HG02571 (cell line): ENCODE data around the gene TTC34.
A peak's percentile ranks its signal among the peaks of the same experiment; 100 is the strongest.

Experiments
- ATAC-seq: cut with Tn5 transposase; IDR thresholded peaks from one replicate; pipeline ENCODE4 v1.9.1; 2021; ENCODE audit warnings: mild to moderate bottlenecking, moderate library complexity; ENCODE audit not compliant: unreplicated experiment

The TTC34 gene

DNA sequence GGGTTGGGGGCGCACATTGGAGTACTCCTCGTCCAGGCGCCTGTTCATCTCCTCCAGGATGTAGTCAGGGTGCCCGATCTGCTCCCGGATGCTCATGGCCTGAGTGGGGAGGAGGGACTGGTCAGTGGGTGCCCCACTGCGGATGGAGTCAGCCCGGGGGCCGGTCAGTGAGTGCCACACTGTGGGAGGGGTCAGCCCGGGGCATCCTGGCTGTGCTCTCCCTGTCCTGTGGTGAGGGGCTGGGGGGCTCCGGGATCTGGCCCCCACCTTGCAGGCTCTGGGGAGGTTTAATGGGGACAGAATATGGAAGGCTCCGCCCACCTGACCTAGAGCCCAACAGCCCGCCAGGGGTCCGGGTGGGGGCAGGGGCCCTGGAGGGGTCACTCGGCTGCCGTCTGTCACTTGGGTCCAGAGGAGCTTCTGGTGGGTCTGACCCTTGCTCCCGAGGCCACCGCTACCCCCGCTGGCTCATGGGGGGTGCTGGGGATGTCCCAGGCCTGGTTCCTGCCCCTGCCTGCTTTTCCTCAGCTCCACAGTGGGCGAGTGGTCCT lies 206.2 kb downstream of the TTC34 start:
- ATAC-seq, result no peak

DNA sequence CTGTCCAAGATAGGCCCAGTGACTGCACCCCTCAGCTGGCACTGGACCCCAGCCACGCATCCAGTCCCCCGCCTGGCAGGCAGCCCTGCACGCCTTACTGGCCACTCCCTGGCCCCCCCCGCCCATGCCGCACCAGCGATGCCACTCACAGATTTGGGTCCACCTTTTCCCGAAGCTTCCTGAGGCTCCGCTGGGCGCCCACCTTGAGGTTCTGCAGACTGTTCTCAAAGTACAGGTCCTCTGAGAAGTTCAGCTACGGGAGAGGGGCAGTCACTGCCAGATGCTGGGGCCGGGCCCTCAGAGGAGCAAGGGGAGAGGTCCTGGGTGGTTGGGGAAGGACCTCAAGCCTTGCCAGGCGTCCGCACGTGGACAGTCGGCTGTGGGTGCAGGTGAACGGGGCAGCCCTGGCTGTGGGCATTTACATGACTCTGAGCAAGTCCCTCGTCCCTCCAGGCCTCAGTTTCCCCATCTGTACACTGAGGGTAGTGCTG lies 206.8 kb downstream of the TTC34 start:
- no peak for ATAC-seq

DNA sequence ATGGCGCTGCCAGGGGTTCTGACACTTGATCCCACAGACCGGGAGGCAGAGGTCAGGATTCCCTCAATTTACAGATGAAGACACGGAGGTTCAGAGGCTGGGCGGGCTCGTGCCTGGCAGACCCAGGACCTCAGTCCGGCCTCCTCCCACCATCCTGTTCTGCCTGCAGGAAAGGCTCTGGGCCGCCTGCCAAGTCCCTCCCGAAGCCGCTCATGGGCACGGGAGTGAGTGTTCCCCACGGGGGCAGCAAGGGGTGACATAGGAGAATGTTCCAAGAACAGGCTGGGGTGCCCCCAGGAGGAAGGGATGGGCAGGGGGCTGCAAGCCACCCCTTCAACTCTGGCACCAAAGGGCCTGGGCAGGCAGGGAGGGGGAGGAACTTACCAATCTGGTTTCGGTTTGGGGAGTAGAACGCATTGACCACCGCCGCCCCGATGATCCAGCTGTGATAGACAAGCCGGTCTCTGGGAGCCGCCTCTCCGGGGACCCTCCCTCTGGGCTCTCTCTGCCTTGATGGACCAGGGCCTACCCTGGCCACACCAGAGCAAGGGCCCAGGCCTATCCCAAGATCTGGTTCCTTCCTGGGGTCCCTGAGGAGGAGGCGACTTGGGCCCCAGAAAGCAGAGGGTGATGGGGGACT lies 207.4 kb downstream of the TTC34 start:
- ATAC-seq, result no peak

DNA sequence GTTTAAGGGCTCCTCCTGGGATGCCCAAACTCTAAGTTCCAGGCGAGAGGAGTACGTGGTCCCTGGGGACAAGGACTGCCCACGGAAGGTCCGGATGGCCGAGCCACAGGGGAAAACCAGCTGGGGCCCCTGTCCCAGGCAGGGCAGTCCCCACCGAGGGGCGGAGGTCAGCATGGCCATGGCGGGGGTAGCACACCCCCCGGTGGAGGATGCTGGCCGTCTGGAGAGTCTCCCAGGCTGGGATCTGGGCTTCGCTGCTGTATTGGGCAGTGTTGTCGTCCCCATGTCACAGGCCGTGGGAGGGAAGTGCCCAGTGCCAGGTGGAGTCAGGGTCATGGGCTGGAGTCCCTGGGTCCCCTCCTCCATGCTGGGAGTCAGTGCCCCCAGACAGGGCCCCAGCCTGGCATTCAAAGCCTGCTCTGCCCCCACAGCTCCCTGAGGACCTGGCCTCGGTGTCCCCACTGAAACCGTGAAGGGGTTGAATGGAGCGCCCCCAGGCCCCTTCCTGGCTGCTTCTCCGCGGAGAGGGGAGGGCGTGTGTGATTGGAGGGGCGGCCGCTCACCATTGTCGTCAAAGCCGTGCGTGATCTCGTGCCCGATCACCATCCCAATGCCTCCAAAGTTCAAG lies 208.1 kb downstream of the TTC34 start:
- no peak for ATAC-seq

DNA sequence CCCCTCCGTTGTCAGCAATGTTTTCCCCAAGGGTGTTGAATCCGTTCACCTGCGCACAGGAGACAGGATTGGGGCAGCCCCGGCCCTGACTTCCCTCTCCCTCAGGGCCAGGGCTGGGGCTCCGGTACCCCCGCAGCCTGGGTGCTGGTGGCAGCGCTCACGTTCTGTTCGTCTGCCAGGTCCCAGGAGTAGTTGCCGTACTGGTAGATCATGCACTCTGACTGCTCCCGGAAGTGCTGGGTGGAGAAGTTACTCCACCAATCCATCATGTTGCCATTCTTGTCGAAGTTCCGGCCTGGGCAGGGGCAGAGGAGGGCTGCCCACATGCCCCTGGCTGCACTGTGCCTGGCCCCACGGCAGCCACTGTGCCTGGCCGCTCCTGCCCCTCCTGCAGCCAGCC lies 208.8 kb downstream of the TTC34 start:
- no peak for ATAC-seq

DNA sequence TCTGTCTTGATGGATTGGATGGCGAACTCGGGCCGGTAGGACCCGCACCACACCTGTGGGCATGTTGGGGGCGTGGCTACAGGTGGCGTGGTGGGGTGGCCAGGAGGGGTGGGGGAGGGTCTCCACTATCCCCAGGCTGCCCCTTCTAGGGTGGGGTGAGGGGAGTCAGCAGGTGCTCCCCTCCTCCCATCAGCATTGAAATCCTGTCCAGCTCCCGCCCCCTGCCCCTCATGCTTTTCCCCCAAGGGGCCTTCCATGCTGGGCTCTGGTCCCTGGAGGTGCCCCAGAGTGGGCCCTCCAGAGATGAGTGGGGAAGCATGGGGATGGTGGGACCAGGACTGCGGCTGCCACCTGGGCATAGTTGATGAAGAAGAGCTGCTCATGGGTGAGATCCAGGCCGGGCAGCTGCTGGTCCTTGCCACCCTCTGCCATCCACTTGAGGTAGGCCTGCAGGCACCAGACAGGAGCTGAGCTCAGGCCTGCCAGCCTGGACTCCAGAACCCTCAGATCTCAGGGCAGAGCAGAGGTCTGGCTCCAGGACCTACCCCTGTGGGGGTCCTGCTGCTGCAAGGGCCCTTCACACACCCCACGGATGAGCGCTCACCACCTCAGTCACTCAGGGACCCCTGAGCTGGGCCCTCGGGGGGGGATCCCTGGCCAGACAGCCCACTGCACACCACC lies 209.8 kb downstream of the TTC34 start:
- ATAC-seq, result no peak

DNA sequence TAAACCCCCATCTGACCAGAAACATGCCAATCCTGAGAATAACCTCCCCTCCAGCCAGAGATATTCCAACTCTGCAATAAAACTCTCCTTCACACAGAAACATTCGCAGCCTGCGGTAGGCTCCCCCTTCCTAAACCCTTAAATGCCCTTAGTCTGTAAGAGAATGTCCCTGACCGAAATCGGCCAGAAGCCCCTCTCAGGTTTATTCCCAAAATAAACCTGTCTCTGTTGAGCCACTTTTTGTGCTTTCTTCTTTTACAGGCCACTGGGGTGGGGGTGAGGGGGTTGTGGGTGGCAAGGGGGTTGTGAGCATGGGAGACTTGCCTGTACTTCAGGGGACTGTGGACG lies 210.3 kb downstream of the TTC34 start:
- ATAC-seq, result no peak

DNA sequence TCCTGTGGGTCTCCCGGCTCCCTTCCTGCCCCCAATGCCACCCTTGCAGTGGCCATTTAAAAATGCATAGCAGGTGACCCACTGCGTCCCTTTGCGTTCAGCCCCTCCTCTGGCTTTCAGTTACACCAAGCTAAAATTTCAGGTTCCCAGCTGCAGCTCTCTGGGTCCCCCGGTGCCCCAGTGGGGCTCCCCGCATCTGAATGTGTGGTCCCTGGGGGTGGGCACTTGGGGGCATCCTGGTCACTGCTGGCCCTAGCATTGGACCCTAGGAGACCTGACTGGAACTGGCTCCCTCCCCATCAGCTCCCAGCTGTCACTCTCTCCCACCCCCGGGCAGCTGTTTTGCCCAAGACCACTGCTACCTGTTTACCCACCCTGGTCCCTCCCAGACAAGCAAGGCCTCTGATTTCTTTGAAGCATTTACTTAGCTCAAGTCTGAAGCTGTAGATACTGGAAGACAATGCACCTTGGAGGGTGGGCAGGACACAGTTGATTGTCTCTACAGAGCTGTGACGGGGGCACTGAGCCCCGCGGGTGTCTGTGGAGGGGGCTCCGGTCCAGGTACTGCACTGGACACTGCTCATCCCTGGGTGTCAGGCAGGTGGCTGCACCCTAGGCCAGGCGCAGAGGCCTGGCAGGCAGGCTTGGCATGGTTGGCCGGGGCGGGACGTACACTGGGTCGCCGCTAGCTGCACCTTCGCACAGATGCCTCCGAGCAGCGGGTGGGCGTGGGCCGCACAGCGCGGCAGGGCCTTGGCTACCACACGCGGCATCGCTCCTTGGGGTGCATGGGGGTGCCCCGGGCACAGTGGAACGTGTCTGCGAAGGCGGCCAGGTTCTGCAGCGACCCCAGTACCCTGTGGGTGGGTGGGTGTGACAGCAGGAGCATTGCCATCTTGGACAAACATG lies 211.0 kb downstream of the TTC34 start:
- no peak for ATAC-seq

DNA sequence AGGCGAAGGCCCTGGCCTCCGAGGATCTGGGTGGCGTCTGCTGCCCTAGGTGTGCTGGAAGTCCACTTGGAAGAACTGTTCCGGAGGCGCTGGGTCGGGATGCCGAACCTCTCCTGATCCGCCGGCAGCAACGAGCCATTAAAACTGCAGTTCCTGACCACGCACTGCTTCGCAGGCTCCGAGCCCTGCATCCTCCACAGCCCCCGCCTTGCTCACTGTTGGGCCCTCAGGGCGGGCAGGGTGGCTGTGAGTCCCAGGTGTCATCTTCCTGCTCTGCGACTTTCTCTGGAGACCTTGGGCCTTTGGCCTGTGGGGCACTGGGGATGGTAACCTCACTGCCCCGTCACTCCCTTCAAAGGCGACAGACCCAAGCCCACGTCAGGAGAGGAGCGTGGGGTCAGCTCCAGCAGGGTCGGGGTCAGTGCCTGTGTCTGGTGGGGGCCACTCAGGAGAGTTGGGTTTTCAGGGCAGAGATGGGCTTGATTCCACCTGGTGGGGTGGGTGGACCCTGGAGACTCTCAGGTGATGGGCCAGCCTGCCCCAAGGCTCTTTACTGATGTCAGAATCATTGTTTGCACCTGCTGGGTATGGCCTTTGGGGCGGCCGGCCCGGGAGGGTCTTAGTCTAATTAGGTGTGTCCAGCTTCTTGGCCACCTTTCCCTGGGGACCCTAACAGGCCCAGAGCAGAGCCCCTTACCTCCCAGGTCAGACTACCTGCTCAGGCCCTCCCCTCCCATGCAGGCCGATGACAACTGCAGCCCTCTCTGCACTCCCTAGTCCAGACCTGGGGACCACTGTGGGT lies 211.9 kb downstream of the TTC34 start:
- ATAC-seq, result no peak

DNA sequence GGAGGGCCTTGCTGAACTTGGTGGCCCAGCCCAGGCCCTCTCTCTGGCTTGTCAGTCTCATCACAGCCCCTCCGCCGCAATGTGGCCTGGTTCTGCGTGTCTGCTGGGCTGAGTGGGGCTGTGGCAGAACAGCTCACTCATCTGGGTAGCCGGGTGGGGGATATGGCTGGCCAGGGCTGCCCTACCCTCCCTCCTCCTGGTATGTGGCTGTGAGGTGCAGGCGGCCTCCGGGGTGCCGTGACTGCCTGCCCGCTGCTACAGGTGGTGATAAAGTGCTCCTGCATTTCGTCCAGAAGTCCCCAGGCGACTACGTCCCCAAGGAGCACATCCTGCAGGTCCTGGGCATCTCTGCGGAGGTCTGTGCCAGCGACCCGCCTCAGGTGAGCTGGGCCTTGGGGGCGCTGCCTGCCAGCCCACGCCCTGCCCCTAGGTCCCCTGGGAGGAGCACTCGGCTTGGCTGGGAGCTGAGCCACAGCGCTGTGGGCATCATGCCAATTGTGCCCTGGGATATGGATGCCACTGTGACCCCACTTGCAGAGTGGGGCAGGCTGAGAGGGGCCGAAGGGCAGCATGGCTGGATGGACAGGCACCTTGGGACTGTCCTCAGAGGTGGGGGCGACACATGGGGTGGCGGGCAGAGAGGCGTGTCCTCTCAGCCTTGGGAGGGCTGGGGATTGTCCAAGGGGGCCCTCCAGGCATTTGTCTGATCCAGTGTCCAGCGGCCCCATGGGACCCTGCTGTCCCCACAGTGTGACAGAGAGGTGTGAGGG lies 212.6 kb downstream of the TTC34 start:
- no peak for ATAC-seq

DNA sequence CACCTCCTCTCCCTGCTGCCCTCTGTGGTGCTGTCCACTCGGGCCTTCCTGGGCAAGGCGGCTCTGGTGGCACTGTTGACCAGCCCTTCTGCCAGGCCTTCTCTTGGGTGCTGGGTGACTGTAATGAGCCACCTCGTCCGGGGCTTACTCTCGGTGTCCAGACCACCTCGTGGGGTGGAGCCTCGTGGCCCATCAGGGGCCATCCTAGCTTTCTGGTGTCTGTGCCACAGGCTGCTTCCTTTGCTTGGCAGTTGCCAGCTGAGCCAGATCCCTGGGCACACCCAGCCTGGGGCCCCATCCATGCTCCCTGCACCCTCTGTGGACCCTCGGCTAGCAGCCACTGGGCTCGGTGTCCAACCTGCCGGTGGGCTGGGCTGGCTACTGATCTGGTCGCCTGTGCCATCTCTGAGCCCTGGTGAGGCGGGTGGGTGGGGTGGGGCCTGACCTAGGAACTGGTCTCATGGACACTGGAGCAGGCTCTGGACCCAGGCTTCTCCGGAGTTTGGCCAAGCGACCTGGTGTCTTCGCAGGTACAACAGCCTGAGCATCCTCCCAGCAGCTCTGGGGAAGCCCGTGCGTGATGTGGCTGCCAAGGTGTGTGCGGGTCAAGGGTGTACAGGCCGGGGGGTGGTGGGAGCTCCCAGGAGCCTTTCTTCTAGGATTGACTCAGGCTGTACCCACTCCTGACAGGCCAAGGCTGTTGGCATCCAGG lies 213.5 kb downstream of the TTC34 start:
- ATAC-seq, result no peak

DNA sequence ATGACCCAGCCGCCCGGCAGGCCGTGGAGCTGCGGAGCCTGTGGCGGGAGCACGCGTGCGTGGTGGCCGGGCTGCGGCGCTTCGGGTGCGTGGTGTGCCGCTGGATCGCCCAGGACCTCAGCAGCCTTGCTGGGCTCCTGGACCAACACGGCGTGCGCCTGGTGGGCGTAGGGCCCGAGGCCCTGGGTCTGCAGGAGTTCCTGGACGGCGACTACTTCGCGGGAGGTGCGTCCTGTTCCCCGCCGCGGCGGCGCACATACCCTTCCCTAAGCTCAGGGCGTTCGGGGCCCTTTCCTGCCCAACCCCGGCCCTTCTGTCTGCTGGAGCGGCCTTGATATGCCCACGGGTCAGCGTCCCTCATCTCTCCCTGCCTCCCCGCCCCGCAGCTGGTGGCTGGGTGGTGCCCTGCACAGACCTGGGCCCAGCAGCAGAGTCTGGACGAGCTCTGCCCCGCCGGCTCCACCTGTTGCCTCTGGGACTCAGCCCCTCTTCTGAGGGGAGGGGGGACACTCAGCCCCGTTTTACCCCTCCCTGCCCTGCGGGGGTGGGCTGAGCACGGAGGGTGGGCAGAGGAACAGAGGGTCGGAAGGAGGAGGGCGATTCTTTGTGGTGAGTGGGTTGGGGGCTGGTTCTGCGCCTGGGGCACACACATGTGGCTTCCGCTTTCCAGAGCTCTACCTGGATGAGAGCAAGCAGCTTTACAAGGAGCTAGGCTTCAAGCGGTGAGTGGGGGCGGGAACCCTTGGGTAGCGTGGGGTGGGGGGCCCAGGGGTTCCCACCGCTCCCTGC lies 214.2 kb downstream of the TTC34 start:
- ATAC-seq, result no peak

DNA sequence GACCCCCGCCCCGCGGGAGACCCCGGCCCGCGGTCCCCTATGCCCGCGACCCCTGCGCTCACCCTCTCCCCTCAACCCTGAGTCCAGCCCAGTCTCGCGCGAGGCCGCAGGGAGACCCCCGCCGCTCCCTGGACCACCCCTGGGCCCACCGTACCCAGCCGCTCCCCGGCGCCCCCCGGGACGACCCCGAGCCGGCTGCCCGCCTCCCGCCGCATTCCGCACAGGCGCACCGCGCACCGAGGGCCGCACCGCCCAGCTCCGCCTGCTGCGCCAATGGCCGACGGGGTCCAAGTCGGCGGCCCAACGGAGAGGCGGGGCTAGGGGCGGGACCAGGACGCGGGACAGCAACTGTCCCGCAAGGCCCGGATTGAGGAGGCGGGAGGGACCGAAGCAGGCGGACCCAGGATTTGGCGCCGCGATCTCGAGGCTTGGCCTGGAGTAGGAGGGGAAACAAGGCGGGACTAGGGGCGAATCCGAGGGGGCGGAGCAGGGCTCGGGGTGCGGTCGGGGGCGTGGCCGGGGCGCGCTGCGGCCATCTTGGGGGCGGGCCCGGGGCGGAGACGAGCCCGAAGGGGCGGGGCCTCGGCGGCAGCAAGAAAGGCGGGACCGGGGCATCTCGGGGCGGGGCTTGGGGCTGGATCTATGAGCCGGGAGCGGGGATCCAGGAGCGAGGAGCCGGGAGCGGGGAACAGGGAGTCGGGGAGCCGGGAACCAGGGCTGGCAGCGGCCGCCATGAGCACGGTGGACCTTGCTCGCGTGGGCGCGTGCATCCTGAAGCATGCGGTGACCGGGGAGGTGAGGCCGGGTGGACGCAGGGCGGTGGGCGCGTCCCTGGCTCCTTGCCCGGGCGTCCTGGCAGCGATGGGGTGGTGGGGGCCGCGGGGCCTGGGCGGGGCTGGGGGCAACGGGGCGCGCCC lies 215.1 kb downstream of the TTC34 start, which contains the start of gene PRXL2B:
PRXL2B (plus strand) TSS at position 624 of the 917 bp plus-strand sequence; CDS start at position 733, 109 bp downstream.
- peak; percentile 64 for ATAC-seq
